NCI-H2107 (cell line): ENCODE results near the gene ZSWIM3.

Source experiments
- DNase-seq: peaks from one replicate; lab custom pipeline; 2025; lab: John Stamatoyannopoulos, UW

ZSWIM3 gene

GRCh38 chr20:45833030-45833882 is 24.2 kb upstream of the ZSWIM3 start, which contains the start of gene SNX21:
Gene SNX21, plus strand, starts transcription at chr20:45833799. Its CDS starts 121 bp downstream, at chr20:45833920.
- no peak for DNase-seq

- no peak for DNase-seq
These were observed 23.3 kb upstream of the ZSWIM3 start for GRCh38 chr20:45833883-45834796.

- DNase-seq: no peak
These were observed 22.6 kb upstream of the ZSWIM3 start for GRCh38 chr20:45834797-45835161.

GRCh38 chr20:45835329-45835765 is 22.1 kb upstream of the ZSWIM3 start:
- DNase-seq: no peak

- no peak for DNase-seq
These were observed 21.6 kb upstream of the ZSWIM3 start for GRCh38 chr20:45835825-45836224.

GRCh38 chr20:45836841-45837240 is 20.6 kb upstream of the ZSWIM3 start:
- DNase-seq: no peak

- no peak for DNase-seq
These were observed 16.7 kb upstream of the ZSWIM3 start for GRCh38 chr20:45840700-45841198.

- DNase-seq: no peak
These were observed 15.8 kb upstream of the ZSWIM3 start for GRCh38 chr20:45841407-45842129.

- DNase-seq: no peak
These were observed 15.1 kb upstream of the ZSWIM3 start for GRCh38 chr20:45842169-45842812.

GRCh38 chr20:45843506-45843905 is 13.9 kb upstream of the ZSWIM3 start:
- no peak for DNase-seq

GRCh38 chr20:45845452-45845851 is 12.0 kb upstream of the ZSWIM3 start:
- no peak for DNase-seq

GRCh38 chr20:45848421-45848820 is 9.0 kb upstream of the ZSWIM3 start:
- DNase-seq: no peak

GRCh38 chr20:45848969-45849582 is 8.3 kb upstream of the ZSWIM3 start:
- DNase-seq: no peak

GRCh38 chr20:45850238-45850637 is 7.2 kb upstream of the ZSWIM3 start:
- DNase-seq: no peak

GRCh38 chr20:45850926-45851325 is 6.5 kb upstream of the ZSWIM3 start:
- DNase-seq: no peak

GRCh38 chr20:45851501-45851900 is 5.9 kb upstream of the ZSWIM3 start:
- DNase-seq: no peak

GRCh38 chr20:45852326-45852725 is 5.1 kb upstream of the ZSWIM3 start:
- DNase-seq: no peak

GRCh38 chr20:45853484-45853883 is 3.9 kb upstream of the ZSWIM3 start:
- no peak for DNase-seq

GRCh38 chr20:45857882-45858216 is 435 bp downstream of the ZSWIM3 start:
- DNase-seq: no peak

GRCh38 chr20:45859916-45860315 is 2.5 kb downstream of the ZSWIM3 start:
- DNase-seq: no peak

GRCh38 chr20:45860560-45861220 is 3.3 kb downstream of the ZSWIM3 start:
- no peak for DNase-seq
